Fibroblast of lung (primary cell): ENCODE data around the gene KCNQ4. TPM values are rescaled to one million over a fixed set of nuclear protein-coding genes. Genes with fewer than 3 reads are reported as not detected.

Experiments used
- DNase-seq, 2 donors: peaks; one replicate each; pipeline versions ENCODE4 v3.0.0 to v3.0.0-alpha.2; 2010; ENCODE audit warnings: low read depth in 2 of 2
- H2AFZ ChIP-seq: 2 replicates; pipeline ENCODE4 v1.5.1; 2012; ENCODE audit warnings: low read length, control low read depth, inconsistent platforms
- H3K27ac ChIP-seq: 2 replicates; pipeline ENCODE4 v1.5.1; 2011; ENCODE audit warnings: low read length, control low read depth; ENCODE audit not compliant: insufficient read depth
- H3K27me3 ChIP-seq: 2 replicates; pipeline ENCODE4 v1.5.1; 2011; ENCODE audit warnings: mild to moderate bottlenecking, low read length; ENCODE audit not compliant: control insufficient read depth, insufficient read depth
- H3K36me3 ChIP-seq: 2 replicates; pipeline ENCODE4 v1.5.1; 2011; ENCODE audit warnings: low read length; ENCODE audit not compliant: control insufficient read depth, insufficient read depth
- H3K4me1 ChIP-seq: 2 replicates; pipeline ENCODE4 v1.5.1; 2011; ENCODE audit warnings: low read length; ENCODE audit not compliant: control insufficient read depth, insufficient read depth; ENCODE audit errors: extremely low read depth
- H3K4me2 ChIP-seq: 2 replicates; pipeline ENCODE4 v1.5.1; 2011; ENCODE audit warnings: low read length, control low read depth; ENCODE audit not compliant: insufficient read depth; ENCODE audit errors: extremely low read depth
- H3K4me3 ChIP-seq, 4 experiments: fragments of 200-600 bp in 1 of 4; sonication (generic) in 1 of 4; replicated peaks in 1 of 4; 2 replicates each; pipeline ENCODE4 v1.5.1; 2011 to 2016; ENCODE audit warnings: low read length in 4 of 4, low read depth in 3 of 4, mild to moderate bottlenecking in 3 of 4, control low read depth in 2 of 4, inconsistent platforms in 1 of 4, mixed read lengths in 1 of 4; ENCODE audit not compliant: insufficient read depth in 1 of 4; ENCODE audit errors: control extremely low read depth in 1 of 4
- H3K79me2 ChIP-seq: 2 replicates; pipeline ENCODE4 v1.5.1; 2012; ENCODE audit warnings: mild to moderate bottlenecking, low read length, inconsistent platforms; ENCODE audit not compliant: control insufficient read depth, insufficient read depth
- H3K9ac ChIP-seq: 2 replicates; pipeline ENCODE4 v1.5.1; 2011; ENCODE audit warnings: mild to moderate bottlenecking, low read length, control low read depth; ENCODE audit not compliant: insufficient read depth
- H3K9me3 ChIP-seq: 2 replicates; pipeline ENCODE4 v1.5.1; 2012; ENCODE audit warnings: low read depth, low read length; ENCODE audit not compliant: control insufficient read depth, insufficient read depth
- H4K20me1 ChIP-seq: 2 replicates; pipeline ENCODE4 v1.5.1; 2011; ENCODE audit warnings: low read length; ENCODE audit not compliant: control insufficient read depth, insufficient read depth; ENCODE audit errors: extremely low read depth
- EZH2 ChIP-seq: IDR thresholded peaks from 2 replicates; pipeline ENCODE4 v1.5.1; 2012; ENCODE audit warnings: low read length, control low read depth, mild to moderate bottlenecking; ENCODE audit errors: missing control alignments
- polyA plus RNA-seq, 2 donors: library from polyadenylated mRNA; depleted of rRNA in 1 of 2; stranded (reverse) in 1 of 2; unstranded in 1 of 2; fragments of >200 nt; gene quantifications; 2 replicates each; pipeline ENCODE4 v1.2.1, GENCODE V29; 2011 to 2012; ENCODE audit warnings: missing spikeins in 1 of 2
- total RNA-seq: library from RNA; depleted of rRNA; stranded (reverse); fragments of >200 nt; gene quantifications from 2 replicates; pipeline ENCODE4 v1.2.1, GENCODE V29; 2014
- TF ChIP-seq, protein P1 (sequence below), 2 donors: IDR thresholded peaks in 1 of 2; conservative IDR thresholded peaks in 1 of 2; 1 replicate in 1 of 2; 2 replicates in 1 of 2; pipeline ENCODE4 v1.5.1; 2011 to 2012; ENCODE audit warnings: low read length in 2 of 2, control low read depth in 1 of 2, inconsistent platforms in 1 of 2, low read depth in 1 of 2, mild to moderate bottlenecking in 1 of 2

KCNQ4 gene
- total and polyA plus RNA-seq, 2 donors (not counting 1 experiment from before 2014, with no cell fraction given): under 0.01 to 0.03 TPM

DNA sequence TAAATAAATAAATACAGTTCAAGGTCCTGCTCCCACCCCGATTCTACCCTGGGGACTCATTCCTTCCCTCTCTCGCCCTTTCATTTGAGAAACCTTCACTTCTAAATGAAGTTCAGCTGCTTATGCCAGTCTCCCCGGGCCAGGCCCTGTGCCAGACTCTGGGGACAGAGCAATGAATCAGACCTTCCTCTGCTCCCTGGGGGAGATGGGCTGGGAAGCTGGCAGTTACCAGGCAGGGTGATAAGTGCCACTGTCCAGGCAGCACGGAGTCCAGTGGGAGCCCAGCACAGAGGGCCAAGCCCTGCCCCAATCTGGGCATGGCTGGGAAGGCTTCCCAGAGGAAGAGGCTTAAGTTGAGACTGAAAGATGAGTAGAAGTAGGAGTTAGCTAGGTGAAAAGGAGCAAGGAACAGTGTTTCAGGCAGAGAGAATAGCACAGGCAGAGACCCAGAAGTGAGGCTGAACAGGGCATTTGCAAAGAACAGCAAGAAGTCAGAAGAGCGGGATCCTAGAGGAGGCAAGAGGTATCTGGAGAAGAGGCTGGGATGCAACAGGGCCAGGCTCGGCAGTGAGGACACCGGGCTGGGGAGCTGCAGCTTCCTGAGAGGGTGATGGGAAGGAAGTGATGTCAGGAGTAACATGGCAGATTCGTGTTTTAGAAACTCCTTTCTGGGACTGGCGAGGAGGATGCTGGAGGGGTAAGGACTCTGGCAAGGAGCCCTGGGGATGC lies 13.5 kb downstream of the KCNQ4 start:
- peaks cover 16% of the 10 kb centered on the region for H3K27me3 ChIP-seq
- H3K4me3 ChIP-seq: no peak overlapping the region
- H3K36me3 ChIP-seq: no peaks in the 10 kb centered on the region
- TF ChIP-seq, protein P1, sequence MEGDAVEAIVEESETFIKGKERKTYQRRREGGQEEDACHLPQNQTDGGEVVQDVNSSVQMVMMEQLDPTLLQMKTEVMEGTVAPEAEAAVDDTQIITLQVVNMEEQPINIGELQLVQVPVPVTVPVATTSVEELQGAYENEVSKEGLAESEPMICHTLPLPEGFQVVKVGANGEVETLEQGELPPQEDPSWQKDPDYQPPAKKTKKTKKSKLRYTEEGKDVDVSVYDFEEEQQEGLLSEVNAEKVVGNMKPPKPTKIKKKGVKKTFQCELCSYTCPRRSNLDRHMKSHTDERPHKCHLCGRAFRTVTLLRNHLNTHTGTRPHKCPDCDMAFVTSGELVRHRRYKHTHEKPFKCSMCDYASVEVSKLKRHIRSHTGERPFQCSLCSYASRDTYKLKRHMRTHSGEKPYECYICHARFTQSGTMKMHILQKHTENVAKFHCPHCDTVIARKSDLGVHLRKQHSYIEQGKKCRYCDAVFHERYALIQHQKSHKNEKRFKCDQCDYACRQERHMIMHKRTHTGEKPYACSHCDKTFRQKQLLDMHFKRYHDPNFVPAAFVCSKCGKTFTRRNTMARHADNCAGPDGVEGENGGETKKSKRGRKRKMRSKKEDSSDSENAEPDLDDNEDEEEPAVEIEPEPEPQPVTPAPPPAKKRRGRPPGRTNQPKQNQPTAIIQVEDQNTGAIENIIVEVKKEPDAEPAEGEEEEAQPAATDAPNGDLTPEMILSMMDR (conservative IDR thresholded peaks at IDR 0.05 in 1 of 2, IDR thresholded peaks at IDR 0.05 in 1 of 2; ENCODE audit: low read depth in 1 of 2, low read length in 2 of 2): no peak
- TF ChIP-seq EZH2: no peak
- H3K79me2 ChIP-seq: no peaks in the 10 kb centered on the region
- DNase-seq: peak in 1 of 2 donors; percentile 22
- no peak overlapping the region for H3K9ac ChIP-seq
- no peak overlapping the region for H3K27ac ChIP-seq
- no peaks in the 10 kb centered on the region for H3K9me3 ChIP-seq
- H3K4me2 ChIP-seq: no peak overlapping the region
- no peaks in the 10 kb centered on the region for H4K20me1 ChIP-seq
- H2AFZ ChIP-seq: no peak overlapping the region
- peaks cover 3% of the 10 kb centered on the region for H3K4me1 ChIP-seq

GRCh38 chr1:40797668-40798010 lies 14.1 kb downstream of the KCNQ4 start:
- Histone ChIP-seq H3K9me3 (no peaks in the 10 kb centered on the region), H3K4me2 (no peak overlapping the region), H3K79me2 (no peaks in the 10 kb centered on the region), H3K4me3 (no peak overlapping the region), H3K27me3 (peaks cover 16% of the 10 kb centered on the region), H3K36me3 (no peaks in the 10 kb centered on the region), H2AFZ (no peak overlapping the region), H3K9ac (no peak overlapping the region), H3K4me1 (peaks cover 4% of the 10 kb centered on the region), H3K27ac (no peak overlapping the region), H4K20me1 (no peaks in the 10 kb centered on the region)
- no peak for DNase-seq
- no peak for TF ChIP-seq EZH2
- TF ChIP-seq, protein P1 (conservative IDR thresholded peaks at IDR 0.05 in 1 of 2, IDR thresholded peaks at IDR 0.05 in 1 of 2; ENCODE audit: low read depth in 1 of 2, low read length in 2 of 2): no peak

- Histone ChIP-seq H3K9ac (no peak overlapping the region), H3K9me3 (no peaks in the 10 kb centered on the region), H3K4me1 (peaks cover 4% of the 10 kb centered on the region), H4K20me1 (no peaks in the 10 kb centered on the region), H3K4me2 (no peak overlapping the region), H3K27me3 (peaks cover 10% of the 10 kb centered on the region), H3K36me3 (no peaks in the 10 kb centered on the region), H3K4me3 (no peak overlapping the region), H3K79me2 (no peaks in the 10 kb centered on the region), H3K27ac (no peak overlapping the region), H2AFZ (no peak overlapping the region)
- DNase-seq: no peak
- TF ChIP-seq EZH2: no peak
- TF ChIP-seq, protein P1 (conservative IDR thresholded peaks at IDR 0.05 in 1 of 2, IDR thresholded peaks at IDR 0.05 in 1 of 2; ENCODE audit: low read depth in 1 of 2, low read length in 2 of 2): no peak
These were observed 15.0 kb downstream of the KCNQ4 start for GRCh38 chr1:40798366-40799281.
